K562 (cell line): ENCODE data around the gene PLEKHF1. TPM values are rescaled to one million over a fixed set of nuclear protein-coding genes. Genes with fewer than 3 reads are reported as not detected.

Source experiments
- ATAC-seq: fragments of 200-7000 bp; cut with Tn5 transposase; 3 replicates; pipeline ENCODE4 v1.9.1; 2020; ENCODE audit warnings: moderate library complexity
- BruUV-seq: library from RNA; stranded (reverse); fragments of 400-500 nt; replicated peaks from 2 replicates; lab custom pipeline; 2021; lab: Mats Ljungman, UMichigan
- CTCF ChIA-PET: fragments of 300-600 bp; formaldehyde crosslinking; extraction: SDS; loops from one replicate; lab custom pipeline; 2021; ENCODE audit warnings: low intra/inter-chr PET ratio; lab: Yijun Ruan, JAX
- POLR2A ChIA-PET: fragments of 300-600, 350-650 bp; sonication (Branson Sonifier 250); formaldehyde crosslinking; extraction: SDS; loops from one replicate; lab custom pipeline; 2021; ENCODE audit warnings: antibody characterized with exemption, inconsistent platforms; lab: Yijun Ruan, JAX
- DNase-seq, 4 experiments: peaks; one replicate each; pipeline versions ENCODE4 v3.0.0 to v3.0.0-alpha.2; 2011 to 2018; ENCODE audit warnings: low spot score in 3 of 4, mixed read lengths in 3 of 4; ENCODE audit errors: extremely low read depth in 1 of 4
- FAIRE-seq: peaks from 2 replicates; lab custom pipeline; 2011; peaks lifted over from hg19 to GRCh38; lab: Jason Lieb, UNC
- H2AFZ ChIP-seq: 2 replicates; pipeline ENCODE4 v1.6.0; 2011; ENCODE audit warnings: low read depth, low read length, control low read depth, inconsistent platforms
- H3K27ac ChIP-seq: fragments of 200-600 bp; 3 replicates; pipeline ENCODE4 v1.8.0; 2011; ENCODE audit warnings: low read depth, mild to moderate bottlenecking, control low read depth, inconsistent platforms, low read length, moderate library complexity, mixed read lengths; ENCODE audit errors: extremely low read depth
- H3K27me3 ChIP-seq, 2 experiments: fragments of 300-600 bp in 1 of 2; 2 replicates in 1 of 2; 3 replicates in 1 of 2; pipeline versions ENCODE4 v1.6.0 to v1.8.0; 2011; ENCODE audit warnings: inconsistent platforms in 2 of 2, low read length in 2 of 2, mild to moderate bottlenecking in 1 of 2, mixed read lengths in 1 of 2, moderate library complexity in 1 of 2; ENCODE audit not compliant: control insufficient read depth in 2 of 2, insufficient read depth in 2 of 2
- H3K36me3 ChIP-seq: fragments of 300-600 bp; 3 replicates; pipeline ENCODE4 v1.8.0; 2011; ENCODE audit warnings: mild to moderate bottlenecking, low read length, inconsistent platforms; ENCODE audit not compliant: control insufficient read depth, insufficient read depth
- H3K4me1 ChIP-seq, 2 experiments: fragments of 200-600 bp in 1 of 2; replicated peaks in 1 of 2; 2 replicates in 1 of 2; 3 replicates in 1 of 2; pipeline versions ENCODE4 v1.5.1 to v1.8.0; 2011; ENCODE audit warnings: inconsistent platforms in 2 of 2, low read length in 2 of 2, mild to moderate bottlenecking in 1 of 2, mixed read lengths in 1 of 2, moderate library complexity in 1 of 2; ENCODE audit not compliant: control insufficient read depth in 2 of 2, insufficient read depth in 2 of 2
- H3K4me2 ChIP-seq: 2 replicates; pipeline ENCODE4 v1.6.1; 2011; ENCODE audit warnings: low read length, control low read depth, inconsistent platforms, mixed read lengths; ENCODE audit not compliant: insufficient read depth
- H3K4me3 ChIP-seq: fragments of 200-600 bp; sonication (generic), shearing (Covaris generic); 2 replicates; pipeline ENCODE4 v1.5.1; 2016; ENCODE audit warnings: control low read depth, inconsistent platforms
- H3K79me2 ChIP-seq: fragments of 200-600 bp; 3 replicates; pipeline ENCODE4 v1.8.0; 2011; ENCODE audit warnings: low read length, inconsistent platforms; ENCODE audit not compliant: control insufficient read depth, insufficient read depth
- H3K9ac ChIP-seq, 2 experiments: 2 replicates each; pipeline versions ENCODE4 v1.6.0 to v1.6.1; 2011; ENCODE audit warnings: low read depth in 2 of 2, low read length in 2 of 2, control low read depth in 1 of 2, inconsistent platforms in 1 of 2, mild to moderate bottlenecking in 1 of 2, mixed read lengths in 1 of 2; ENCODE audit not compliant: insufficient read depth in 1 of 2
- H3K9me1 ChIP-seq: one replicate; pipeline ENCODE4 v1.6.0; 2011; ENCODE audit warnings: inconsistent platforms, mild to moderate bottlenecking, low read length, moderate library complexity; ENCODE audit not compliant: control insufficient read depth, insufficient read depth
- H3K9me3 ChIP-seq: replicated peaks from 2 replicates; pipeline ENCODE4 v1.5.1; 2011; ENCODE audit warnings: low read depth, low read length, inconsistent platforms; ENCODE audit not compliant: control insufficient read depth, insufficient read depth
- H4K20me1 ChIP-seq: replicated peaks from 2 replicates; pipeline ENCODE4 v1.6.1; 2011; ENCODE audit warnings: low read length, inconsistent platforms, mixed read lengths; ENCODE audit not compliant: control insufficient read depth, insufficient read depth
- EWSR1 ChIP-seq: fragments of 450-650 bp; IDR thresholded peaks from 2 replicates; pipeline ENCODE4 v1.6.1; 2018; ENCODE audit warnings: borderline replicate concordance, mild to moderate bottlenecking, low read depth, moderate library complexity; ENCODE audit not compliant: partially characterized antibody
- FOSL1 ChIP-seq: fragments of 200-800 bp; sonication (Bioruptor generic); conservative IDR thresholded peaks from 2 replicates; pipeline ENCODE4 v1.6.1; 2016; ENCODE audit warnings: missing genetic modification characterization, missing compliant biosample characterization
- FOXK1 ChIP-seq: sonication (generic); formaldehyde crosslinking; IDR thresholded peaks from 2 replicates; pipeline ENCODE4 v1.8.0; 2022; ENCODE audit warnings: missing genetic modification reagents, mild to moderate bottlenecking, borderline replicate concordance
- GTF3C2 ChIP-seq: IDR thresholded peaks from 3 replicates; pipeline ENCODE4 v1.6.1; 2011; ENCODE audit warnings: borderline replicate concordance, mild to moderate bottlenecking, moderate library complexity; ENCODE audit not compliant: insufficient read length; ENCODE audit errors: extremely low read depth
- HIVEP1 ChIP-seq: fragments of 250-450 bp; sonication (Bioruptor Pico); IDR thresholded peaks from 2 replicates; pipeline ENCODE4 v1.4.0; 2020; ENCODE audit warnings: mild to moderate bottlenecking
- ILK ChIP-seq: fragments of 450-650 bp; IDR thresholded peaks from 2 replicates; pipeline ENCODE4 v1.6.1; 2016; ENCODE audit warnings: missing genetic modification characterization, low read depth, mild to moderate bottlenecking, missing compliant biosample characterization, moderate library complexity, borderline replicate concordance
- MYNN ChIP-seq, 2 experiments: sonication (generic); formaldehyde crosslinking in 1 of 2; IDR thresholded peaks; 2 replicates each; pipeline versions ENCODE4 v1.5.0 to v1.6.1; 2016 to 2020; ENCODE audit warnings: antibody characterized with exemption in 1 of 2, missing genetic modification reagents in 1 of 2
- PHTF2 ChIP-seq: fragments of 250-450 bp; sonication (Bioruptor Pico); IDR thresholded peaks from 2 replicates; pipeline ENCODE4 v1.5.0; 2021; ENCODE audit warnings: mild to moderate bottlenecking
- PRDM10 ChIP-seq: fragments of 450-650 bp; IDR thresholded peaks from 2 replicates; pipeline ENCODE4 v1.6.1; 2018; ENCODE audit not compliant: partially characterized antibody
- TAL1 ChIP-seq: fragments of 450-650 bp; IDR thresholded peaks from 2 replicates; pipeline ENCODE4 v1.6.1; 2016; ENCODE audit warnings: mild to moderate bottlenecking
- TFAM ChIP-seq: fragments of 250-450 bp; sonication (Bioruptor Pico); conservative IDR thresholded peaks from 2 replicates; pipeline ENCODE4 v1.5.0; 2021; ENCODE audit warnings: mild to moderate bottlenecking, moderate library complexity
- USF2 ChIP-seq: sonication (generic); formaldehyde crosslinking; IDR thresholded peaks from 2 replicates; pipeline ENCODE4 v1.5.0; 2020; ENCODE audit warnings: missing genetic modification reagents
- ZNF699 ChIP-seq: fragments of 250-450 bp; sonication (Bioruptor Pico); IDR thresholded peaks from 2 replicates; pipeline ENCODE4 v1.8.0; 2021; ENCODE audit warnings: mild to moderate bottlenecking, moderate library complexity; ENCODE audit not compliant: insufficient replicate concordance
- ZNF780A ChIP-seq: fragments of 250-450 bp; sonication (Bioruptor Pico); IDR thresholded peaks from 2 replicates; pipeline ENCODE4 v1.5.0; 2021; ENCODE audit warnings: mild to moderate bottlenecking
- ZZZ3 ChIP-seq: fragments of 450-650 bp; IDR thresholded peaks from 2 replicates; pipeline ENCODE4 v1.6.1; 2016; ENCODE audit warnings: antibody characterized with exemption, mild to moderate bottlenecking, moderate library complexity
- WGBS: fragments of 100-300 bp; shearing (Covaris generic); methylation state at CpG from one replicate; pipeline ENCODE4 v1.1.6; 2016; ENCODE audit warnings: low coverage, mixed read lengths; ENCODE audit not compliant: insufficient coverage; ENCODE audit errors: missing lambda C conversion rate; 5-methylcytosine and 5-hydroxymethylcytosine counted together
- in situ Hi-C: fragments of 300-500 bp; cut with MboI; formaldehyde crosslinking; loops from 4 replicates; pipeline ENCODE4 v1.15.0; 2018; ENCODE audit warnings: inconsistent platforms, mixed read lengths
- intact Hi-C: fragments of 100-400 bp; cut with micrococcal nuclease; formaldehyde crosslinking; loops from 2 replicates; pipeline ENCODE4 v1.14.2; 2022
- polyA plus RNA-seq, 8 experiments: library from polyadenylated mRNA; depleted of rRNA in 4 of 8; stranded (reverse) in 5 of 8; unstranded in 3 of 8; fragments of >200 nt; fragmentation: Nextera tagmentation in 2 of 8; fragmentation: Illumina TruSeq in 1 of 8; extraction: Ambion mirVana in 2 of 8; extraction: Trizol in 1 of 8; gene quantifications; 2 replicates each; pipeline versions ENCODE4 v1.2.1 to v1.2.3, GENCODE V29; 2011 to 2014; ENCODE audit warnings: inconsistent platforms in 1 of 8, missing spikeins in 1 of 8
- total RNA-seq, 7 experiments: library from RNA; depleted of rRNA in 6 of 7; stranded (reverse); fragments of >200 nt in 6 of 7; fragmentation: Illumina TruSeq in 2 of 7; extraction: Trizol in 2 of 7; gene quantifications; 2 replicates each; pipeline versions ENCODE4 v1.2.1 to v1.2.3, GENCODE V29; 2011 to 2021; ENCODE audit warnings: low replicate concordance in 1 of 7

Gene PLEKHF1
- total and polyA plus RNA-seq, 9 of the 15 experiments (the other 6 are each of a cell fraction or from before 2014, with no cell fraction given): 0.07 to 13.4 (median 3.9) TPM; not detected in 1

- Histone ChIP-seq H3K9me1 (no peaks in the 10 kb centered on the region), H4K20me1 (0 out of 2 replicates have a peak, but pooled peaks cover 4% of the 10 kb centered on the region), H3K36me3 (peaks cover 46% of the 10 kb centered on the region; the same call in 2 of the 3 replicates), H3K4me1 (peaks cover 16 to 47% of the 10 kb centered on the region in 2 experiments; a peak in 4 of 5 replicates), H3K27ac (no peak overlapping the region), H3K4me2 (no peak overlapping the region), H3K9me3 (no peaks in the 10 kb centered on the region), H3K27me3 (no peaks in the 10 kb centered on the region), H3K79me2 (peaks cover 29% of the 10 kb centered on the region), H2AFZ (no peak overlapping the region), H3K4me3 (no peak overlapping the region), H3K9ac (no peak overlapping the region; a peak in 1 of 4 replicates)
- DNase-seq (no peak), ATAC-seq (no peak), FAIRE-seq (no peak)
- CTCF ChIA-PET: no interaction called here
- 85% methylated on average over 9 of the region's 10 CpGs for WGBS
- BruUV-seq: no TSS peak
- in situ Hi-C loops: no loop called here
- POLR2A ChIA-PET: interaction anchor here (0.5 to 0.6 kb wide), 2 partner anchors 10 to 204 kb away, joined by 3 read pairs; no protein-coding TSS in a partner anchor
- intact Hi-C loops: no loop called here
- TF ChIP-seq MYNN (IDR thresholded peaks at IDR 0.05): no peak
- TF ChIP-seq MYNN (CRISPR knock-in tag; IDR thresholded peaks at IDR 0.05): no peak
- TF ChIP-seq USF2 (CRISPR knock-in tag): no peak
- TF ChIP-seq PHTF2 (CRISPR knock-in tag): no peak
- no peak for TF ChIP-seq ZZZ3
- TF ChIP-seq ILK (tag): no peak
- no peak for TF ChIP-seq ZNF780A (CRISPR knock-in tag)
- TF ChIP-seq EWSR1: no peak
- no peak for TF ChIP-seq TFAM
- no peak for TF ChIP-seq ZNF699
- no peak for TF ChIP-seq HIVEP1
- no peak for TF ChIP-seq FOXK1
- TF ChIP-seq FOSL1 (tag): no peak
- no peak for TF ChIP-seq TAL1
- TF ChIP-seq PRDM10: no peak
- no peak for TF ChIP-seq GTF3C2
These were observed 9.9 kb downstream of the PLEKHF1 start for GRCh38 chr19:29675120-29675649.
